Prostate gland (tissue), 2 donors: ENCODE data around the gene PRKAR1B. TPM values are rescaled to one million over a fixed set of nuclear protein-coding genes. Genes with fewer than 3 reads are reported as not detected.

Source experiments
- DNase-seq: peaks from one replicate; pipeline ENCODE4 v3.0.0-alpha.2; 2019; ENCODE audit warnings: low spot score
- H3K27ac ChIP-seq, 2 donors: fragments of 200-600 bp; sonication (generic); 2 replicates each; pipeline ENCODE4 v1.5.1; 2017 to 2019
- H3K27me3 ChIP-seq: fragments of 200-600 bp; sonication (generic); replicated peaks from 2 replicates; pipeline ENCODE4 v1.5.1; 2019; ENCODE audit not compliant: insufficient read depth
- H3K36me3 ChIP-seq, 2 donors: fragments of 200-600 bp; sonication (generic); 1 replicate in 1 of 2; 2 replicates in 1 of 2; pipeline versions ENCODE4 v1.5.1 to v1.8.1; 2017 to 2019
- H3K4me1 ChIP-seq: fragments of 200-600 bp; sonication (generic); replicated peaks from 2 replicates; pipeline ENCODE4 v1.5.1; 2019
- H3K4me3 ChIP-seq, 2 donors: fragments of 200-600 bp; sonication (generic); 2 replicates each; pipeline ENCODE4 v1.5.1; 2017 to 2019
- H3K9me3 ChIP-seq: fragments of 200-600 bp; sonication (generic); 2 replicates; pipeline ENCODE4 v1.5.1; 2017
- POLR2A ChIP-seq: fragments of 450-650 bp; IDR thresholded peaks from one replicate; pipeline ENCODE4 v1.6.1; 2016; ENCODE audit warnings: antibody characterized with exemption, mild to moderate bottlenecking
- POLR2AphosphoS5 ChIP-seq: sonication (generic); formaldehyde crosslinking; IDR thresholded peaks from one replicate; pipeline ENCODE4 v1.6.1; 2017; ENCODE audit warnings: antibody characterized with exemption
- WGBS: methylation state at CpG from one replicate; pipeline ENCODE4 v1.1.5; 2018; 5-methylcytosine and 5-hydroxymethylcytosine counted together
- intact Hi-C: fragments of 100-400 bp; cut with DNase I; formaldehyde crosslinking; loops from one replicate; pipeline ENCODE4 v1.14.2; 2022
- total RNA-seq, 2 donors: library from RNA; depleted of rRNA; stranded (reverse); fragments of >200 nt; gene quantifications; one replicate each; pipeline ENCODE4 v1.1.0, GENCODE V29; 2016
- TF ChIP-seq, protein P1 (sequence below), 4 experiments: fragments of 200-600 bp in 2 of 4; fragments of 450-650 bp in 2 of 4; sonication (generic) in 2 of 4; IDR thresholded peaks; 1 replicate in 3 of 4; 2 replicates in 1 of 4; pipeline ENCODE4 v1.5.1; 2016 to 2019; ENCODE audit warnings: antibody characterized with exemption in 4 of 4, mild to moderate bottlenecking in 2 of 4, moderate library complexity in 2 of 4

Gene PRKAR1B
- total RNA-seq, 2 donors from 2014 or later, result 20.2 to 44.8 TPM

GRCh38 chr7:528451-528850 lies 198.6 kb downstream of the PRKAR1B start:
- H3K4me3 ChIP-seq, result no peak overlapping the region
- H3K27ac ChIP-seq, result no peak overlapping the region
- 100% methylated on average over 2 of the region's 2 CpGs for WGBS
- no peaks in the 10 kb centered on the region for H3K27me3 ChIP-seq
- H3K4me1 ChIP-seq, result no peaks in the 10 kb centered on the region
- H3K9me3 ChIP-seq, result no peaks in the 10 kb centered on the region
- DNase-seq, result no peak
- no peak for TF ChIP-seq POLR2AphosphoS5
- TF ChIP-seq, protein P1, sequence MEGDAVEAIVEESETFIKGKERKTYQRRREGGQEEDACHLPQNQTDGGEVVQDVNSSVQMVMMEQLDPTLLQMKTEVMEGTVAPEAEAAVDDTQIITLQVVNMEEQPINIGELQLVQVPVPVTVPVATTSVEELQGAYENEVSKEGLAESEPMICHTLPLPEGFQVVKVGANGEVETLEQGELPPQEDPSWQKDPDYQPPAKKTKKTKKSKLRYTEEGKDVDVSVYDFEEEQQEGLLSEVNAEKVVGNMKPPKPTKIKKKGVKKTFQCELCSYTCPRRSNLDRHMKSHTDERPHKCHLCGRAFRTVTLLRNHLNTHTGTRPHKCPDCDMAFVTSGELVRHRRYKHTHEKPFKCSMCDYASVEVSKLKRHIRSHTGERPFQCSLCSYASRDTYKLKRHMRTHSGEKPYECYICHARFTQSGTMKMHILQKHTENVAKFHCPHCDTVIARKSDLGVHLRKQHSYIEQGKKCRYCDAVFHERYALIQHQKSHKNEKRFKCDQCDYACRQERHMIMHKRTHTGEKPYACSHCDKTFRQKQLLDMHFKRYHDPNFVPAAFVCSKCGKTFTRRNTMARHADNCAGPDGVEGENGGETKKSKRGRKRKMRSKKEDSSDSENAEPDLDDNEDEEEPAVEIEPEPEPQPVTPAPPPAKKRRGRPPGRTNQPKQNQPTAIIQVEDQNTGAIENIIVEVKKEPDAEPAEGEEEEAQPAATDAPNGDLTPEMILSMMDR (IDR thresholded peaks at IDR 0.05), result no peak
- TF ChIP-seq POLR2A, result no peak
- intact Hi-C loops, result no loop called here
- no peaks in the 10 kb centered on the region for H3K36me3 ChIP-seq

DNA sequence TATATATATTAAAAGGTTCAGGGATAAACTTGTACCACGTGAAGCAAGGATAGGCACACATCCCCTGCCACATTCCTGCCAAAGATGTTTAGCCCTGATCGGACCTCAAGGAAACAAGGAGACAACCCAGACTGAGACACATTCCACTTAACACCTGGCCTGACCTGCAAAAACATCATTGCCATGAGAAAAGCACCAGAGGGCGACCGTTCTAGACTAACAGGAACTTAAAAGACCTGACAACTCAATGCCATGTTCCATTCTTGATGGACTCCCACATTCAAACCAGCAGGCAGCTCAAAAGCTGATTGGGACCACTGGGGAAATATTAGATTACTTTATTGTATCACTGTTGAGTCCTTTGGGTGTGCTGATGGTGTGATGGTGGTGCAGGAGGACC lies 199.4 kb downstream of the PRKAR1B start:
- no peak for DNase-seq
- TF ChIP-seq, protein P1 (IDR thresholded peaks at IDR 0.05), result no peak
- no peak for TF ChIP-seq POLR2A
- Histone ChIP-seq H3K27me3 (no peaks in the 10 kb centered on the region), H3K4me3 (no peak overlapping the region), H3K4me1 (no peaks in the 10 kb centered on the region), H3K36me3 (no peaks in the 10 kb centered on the region), H3K27ac (no peak overlapping the region), H3K9me3 (no peaks in the 10 kb centered on the region)
- intact Hi-C loops, result no loop called here
- 83% methylated on average over 4 of the region's 4 CpGs for WGBS

DNA sequence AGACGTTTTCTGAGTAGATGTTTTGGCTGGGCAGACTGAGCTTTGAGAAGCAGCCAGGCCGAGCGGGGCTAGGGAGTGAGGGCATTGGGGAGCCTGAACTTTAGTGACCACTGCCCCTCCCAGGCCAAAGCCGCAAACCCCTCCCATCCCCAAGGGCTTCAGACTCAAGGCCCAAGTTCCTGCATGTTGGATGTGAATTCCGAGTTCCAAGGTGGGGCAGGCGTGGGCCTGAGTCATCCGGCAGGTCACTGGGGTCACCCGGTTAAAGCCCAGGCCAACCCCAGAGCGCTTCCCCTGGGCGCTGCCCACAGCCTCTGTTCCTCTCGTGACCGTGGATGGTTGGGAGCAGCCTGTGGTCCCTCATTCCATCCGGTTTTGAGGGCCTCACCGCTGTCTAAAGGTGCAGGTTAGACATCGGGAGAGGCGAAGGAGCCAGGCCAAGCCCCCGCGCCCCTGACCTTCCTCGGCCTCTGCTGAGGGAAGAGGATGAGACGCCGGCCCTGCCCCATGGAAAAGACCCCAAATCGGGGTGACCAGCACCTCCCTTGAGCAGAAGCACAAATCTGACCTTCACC lies 200.5 kb downstream of the PRKAR1B start:
- intact Hi-C loops, result no loop called here
- Histone ChIP-seq H3K9me3 (no peaks in the 10 kb centered on the region), H3K4me1 (peaks cover 1% of the 10 kb centered on the region), H3K4me3 (no peak overlapping the region), H3K27me3 (no peaks in the 10 kb centered on the region), H3K36me3 (no peaks in the 10 kb centered on the region), H3K27ac (no peak overlapping the region)
- no peak for DNase-seq
- TF ChIP-seq POLR2AphosphoS5 (no peak), POLR2A (no peak)
- TF ChIP-seq, protein P1 (IDR thresholded peaks at IDR 0.05), result no peak
- 86% methylated on average over 22 of the region's 22 CpGs for WGBS

GRCh38 chr7:525740-526139 lies 201.3 kb downstream of the PRKAR1B start:
- no peak for DNase-seq
- Histone ChIP-seq H3K27me3 (no peaks in the 10 kb centered on the region), H3K9me3 (no peaks in the 10 kb centered on the region), H3K27ac (no peak overlapping the region), H3K4me3 (no peak overlapping the region), H3K36me3 (no peaks in the 10 kb centered on the region), H3K4me1 (peaks cover 8% of the 10 kb centered on the region)
- TF ChIP-seq, protein P1 (IDR thresholded peaks at IDR 0.05), result no peak
- no peak for TF ChIP-seq POLR2A
- 74% methylated on average over 12 of the region's 12 CpGs for WGBS
- intact Hi-C loops, result no loop called here

DNA sequence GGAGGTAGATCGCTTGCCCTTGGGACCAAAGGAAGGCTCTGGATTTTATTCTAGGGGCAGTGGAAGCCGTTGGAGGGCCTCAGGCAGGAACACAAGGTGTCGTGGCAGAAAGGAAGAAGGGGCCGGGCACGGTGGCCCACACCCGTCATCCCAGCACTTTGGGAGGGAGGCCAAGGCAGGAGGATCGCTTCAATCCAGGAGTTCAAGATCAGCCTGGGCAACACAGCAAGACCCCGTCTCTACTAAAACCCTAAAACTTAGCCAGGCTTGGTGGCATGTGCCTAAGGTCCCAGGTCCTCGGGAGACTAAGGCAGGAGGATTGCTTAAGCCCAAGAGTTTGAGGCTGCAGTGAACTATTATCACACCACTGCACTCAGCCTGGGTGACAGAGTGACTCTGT lies 202.3 kb downstream of the PRKAR1B start:
- DNase-seq, result no peak
- Histone ChIP-seq H3K27ac (no peak overlapping the region), H3K36me3 (no peaks in the 10 kb centered on the region), H3K4me1 (peaks cover 14% of the 10 kb centered on the region), H3K9me3 (no peaks in the 10 kb centered on the region), H3K4me3 (no peak overlapping the region), H3K27me3 (no peaks in the 10 kb centered on the region)
- WGBS, result 90% methylated on average over 9 of the region's 9 CpGs
- intact Hi-C loops, result loop anchor here (5.0 kb wide), 1 partner anchor 248 kb away; no protein-coding TSS in a partner anchor
- TF ChIP-seq POLR2A (no peak), POLR2AphosphoS5 (no peak)
- TF ChIP-seq, protein P1 (IDR thresholded peaks at IDR 0.05), result no peak
